ENCODE measurements around the gene FIBP. TPM values are rescaled to one million over a fixed set of nuclear protein-coding genes. Genes with fewer than 3 reads are reported as not detected.
"Not testable (repeated sequence)": the region's sequence is repeated elsewhere in the genome, so short reads cannot be mapped to it uniquely, and the experiment has no call there.

The FIBP gene
- total RNA-seq, 1 donor from 2014 or later: 145 TPM

DNA sequence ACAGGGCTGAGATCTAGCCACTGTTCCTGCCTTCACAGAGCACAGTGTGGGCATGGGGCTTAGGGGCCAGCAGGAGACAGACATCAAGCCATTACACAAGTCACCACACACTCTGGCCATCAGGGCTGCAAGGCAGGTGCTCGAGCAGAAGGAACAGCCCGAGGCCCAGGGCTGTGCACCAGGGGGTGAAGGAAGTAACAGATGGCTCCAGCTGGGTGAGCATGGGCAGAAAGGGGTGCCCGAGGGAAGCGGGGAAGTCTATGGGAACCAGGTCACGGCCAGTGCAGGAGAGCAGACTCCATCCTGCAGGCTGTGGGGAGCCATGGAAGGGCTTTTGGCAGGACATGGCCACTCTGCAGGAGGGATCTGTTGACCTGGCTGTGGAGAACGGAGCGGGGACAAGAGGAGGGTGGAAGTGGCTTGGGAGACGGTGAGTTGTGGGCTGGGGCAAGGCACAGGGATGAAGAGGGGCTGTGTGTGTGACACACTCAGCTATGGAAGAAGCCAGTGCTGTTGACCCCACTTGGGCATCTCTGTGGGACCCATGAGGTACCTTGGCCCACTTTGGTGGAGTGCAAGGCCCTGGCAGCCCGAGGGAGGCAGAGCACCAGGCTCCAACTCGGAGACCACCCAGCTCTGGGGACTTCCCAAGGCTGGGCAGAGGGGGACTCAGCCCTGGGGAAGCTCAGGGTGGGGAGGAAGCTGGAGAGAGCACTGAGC lies 27.0 kb upstream of the FIBP start:
- no peak for DNase-seq (ENCODE audit: low read depth in 2 of 2)

DNA sequence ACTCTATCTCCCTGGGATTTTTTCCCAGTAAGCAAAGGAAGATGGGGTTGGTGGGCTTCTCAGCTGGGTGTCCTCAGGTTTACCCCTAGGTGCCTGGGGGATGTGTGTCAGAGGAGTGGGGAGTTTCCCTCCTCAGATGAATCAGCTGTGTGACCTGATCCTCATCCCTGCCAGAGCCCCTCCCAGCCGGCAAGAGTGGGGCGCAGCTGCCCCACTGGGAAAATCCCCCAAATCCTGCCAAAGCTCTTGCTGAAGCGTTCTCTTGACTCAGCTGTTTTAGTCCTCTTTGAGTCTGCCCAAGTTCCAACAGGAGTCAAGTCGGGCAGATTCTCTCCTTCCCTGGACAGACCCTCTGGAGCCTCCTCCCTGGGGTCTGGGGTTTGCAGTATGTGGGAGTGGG lies 24.6 kb upstream of the FIBP start:
- DNase-seq (ENCODE audit: low read depth in 2 of 2): peak in 1 of 2 donors; percentile 81

DNA sequence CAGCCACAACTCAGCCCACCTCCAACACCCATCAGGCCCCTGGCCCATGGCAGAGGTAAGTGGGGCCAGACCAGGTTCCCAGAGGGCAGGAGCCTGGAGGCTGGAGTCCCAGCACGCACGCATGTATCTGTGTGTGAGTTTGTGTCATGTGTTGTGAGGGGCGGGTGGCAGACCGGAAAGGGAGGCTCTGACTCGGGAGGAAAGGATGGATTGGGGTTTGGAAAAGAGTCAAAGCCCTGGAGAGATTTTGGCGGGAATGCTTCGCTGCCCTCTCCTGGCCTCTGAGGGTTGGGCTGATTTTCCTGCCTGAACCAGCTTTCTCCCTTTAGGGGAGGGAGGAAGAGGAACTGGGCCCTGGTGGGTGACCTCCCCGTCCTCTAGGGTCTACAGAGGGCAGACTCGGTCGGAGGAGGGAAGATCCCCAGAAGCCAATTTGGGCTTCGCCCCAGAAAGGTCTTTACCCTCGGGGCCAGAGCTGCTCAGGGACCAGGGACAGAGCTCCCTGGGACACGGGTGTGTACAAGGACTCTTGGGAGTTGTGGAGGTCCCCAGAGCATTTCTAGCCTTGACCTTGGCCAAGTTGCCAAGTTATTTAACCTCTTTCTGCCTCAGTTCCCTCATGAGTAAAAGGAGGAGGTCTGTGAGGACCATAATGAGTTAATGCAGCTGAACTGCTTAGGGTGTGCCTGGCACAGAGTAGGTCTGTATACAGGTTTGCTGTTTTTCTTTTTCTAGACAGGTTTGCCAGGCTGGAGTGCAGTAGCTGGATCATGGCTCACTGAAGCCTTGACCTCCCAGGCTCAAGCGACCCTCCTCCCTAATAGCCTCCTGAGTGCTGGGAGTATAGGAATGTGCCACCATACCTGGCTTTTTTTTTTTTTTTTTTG lies 23.7 kb upstream of the FIBP start:
- peak; percentile 61 to 72 for DNase-seq (ENCODE audit: low read depth in 2 of 2)

DNA sequence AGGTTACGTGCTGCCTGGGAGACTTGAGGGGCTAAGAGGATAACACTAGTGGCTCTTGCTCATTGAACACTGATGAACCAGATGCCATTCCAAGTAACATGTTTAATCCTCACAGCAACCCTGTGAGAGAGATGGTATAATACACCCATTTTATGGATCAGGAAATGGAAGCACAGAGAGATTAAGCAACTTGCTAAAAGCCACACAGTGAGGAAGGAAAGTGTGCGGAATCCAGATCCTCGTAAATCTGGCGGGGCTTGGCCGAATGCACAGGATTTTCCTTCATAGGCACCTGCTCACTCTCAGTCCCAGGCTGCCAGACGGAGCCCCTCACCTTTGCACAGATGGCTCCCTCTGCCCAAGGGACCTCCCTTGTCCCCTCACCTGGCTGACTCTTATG lies 19.6 kb upstream of the FIBP start:
- no peak for DNase-seq (ENCODE audit: low read depth in 2 of 2)

DNA sequence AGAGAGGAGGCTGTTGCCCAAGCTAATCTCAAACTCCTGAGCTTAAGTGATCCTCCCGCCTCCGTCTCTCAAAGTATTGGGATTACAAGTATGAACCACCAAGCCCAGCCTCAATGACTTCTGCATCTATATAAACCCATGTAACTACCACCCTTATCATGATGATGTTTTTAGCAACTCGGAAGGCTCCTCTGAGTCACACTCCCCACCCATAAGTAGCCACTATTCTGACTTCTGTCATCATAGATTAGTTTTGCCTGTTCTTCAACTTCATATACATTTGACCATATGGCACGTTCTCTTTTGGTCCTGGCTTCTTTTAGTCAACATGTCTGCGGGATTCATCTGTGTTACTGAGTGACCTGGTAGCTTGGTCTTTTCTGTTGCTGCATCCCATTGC lies 18.3 kb upstream of the FIBP start:
- DNase-seq (ENCODE audit: low read depth in 2 of 2): no peak

DNA sequence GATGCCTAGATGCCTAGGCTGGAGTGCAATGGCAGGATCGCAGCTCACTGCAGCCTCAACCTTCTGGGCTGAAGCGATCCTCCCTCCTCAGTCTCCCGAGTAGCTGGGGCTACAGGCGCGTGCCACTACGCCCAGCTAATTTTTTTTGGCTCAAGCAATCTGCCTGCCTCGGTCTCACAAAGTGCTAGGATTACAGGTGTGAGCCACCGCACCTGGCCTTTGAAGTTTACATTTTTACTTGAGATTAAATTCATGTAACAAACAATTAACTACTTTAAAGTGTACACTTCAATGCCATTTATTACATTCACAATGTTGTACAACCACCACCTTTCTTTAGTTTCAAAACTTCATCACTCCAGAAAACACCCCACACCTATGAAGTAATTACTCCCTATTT lies 15.4 kb upstream of the FIBP start:
- no peak for DNase-seq (ENCODE audit: low read depth in 2 of 2)

DNA sequence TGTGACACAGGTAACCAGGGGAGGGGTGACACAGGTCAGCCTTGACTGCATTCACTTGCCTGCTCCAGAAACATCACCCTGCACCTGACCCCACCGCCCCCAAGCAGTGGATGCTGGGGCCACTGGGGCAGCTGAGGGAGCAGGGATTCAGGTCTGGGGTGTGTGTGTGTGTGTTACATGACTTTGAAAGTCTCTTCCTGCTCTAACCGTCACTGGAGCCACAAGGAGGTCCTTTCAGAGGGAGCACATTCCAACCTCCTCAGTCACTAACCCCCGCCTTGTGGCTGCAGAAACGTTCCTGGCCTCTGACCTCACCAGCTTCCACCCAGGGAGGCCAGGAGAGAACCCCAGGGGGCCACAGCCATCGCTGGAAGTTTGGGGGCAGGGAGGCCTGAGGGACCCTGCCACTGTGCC lies 14.8 kb upstream of the FIBP start:
- DNase-seq (ENCODE audit: low read depth in 2 of 2): peak in 1 of 2 donors; percentile 49

DNA sequence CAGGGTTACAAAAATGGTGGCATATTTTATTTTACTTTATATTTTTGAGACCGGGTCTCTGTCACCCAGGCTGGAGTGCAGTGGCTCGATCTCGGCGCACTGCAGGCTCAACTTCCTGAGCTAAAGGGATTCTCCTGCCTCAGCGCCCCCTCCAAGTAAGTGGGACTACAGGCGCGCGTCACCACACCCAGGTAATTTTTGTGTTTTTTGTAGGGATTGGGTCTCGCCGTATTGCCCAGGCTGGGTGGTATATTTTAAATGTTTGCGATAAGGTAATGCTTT lies 12.6 kb upstream of the FIBP start:
- DNase-seq (ENCODE audit: low read depth in 2 of 2): no peak

DNA sequence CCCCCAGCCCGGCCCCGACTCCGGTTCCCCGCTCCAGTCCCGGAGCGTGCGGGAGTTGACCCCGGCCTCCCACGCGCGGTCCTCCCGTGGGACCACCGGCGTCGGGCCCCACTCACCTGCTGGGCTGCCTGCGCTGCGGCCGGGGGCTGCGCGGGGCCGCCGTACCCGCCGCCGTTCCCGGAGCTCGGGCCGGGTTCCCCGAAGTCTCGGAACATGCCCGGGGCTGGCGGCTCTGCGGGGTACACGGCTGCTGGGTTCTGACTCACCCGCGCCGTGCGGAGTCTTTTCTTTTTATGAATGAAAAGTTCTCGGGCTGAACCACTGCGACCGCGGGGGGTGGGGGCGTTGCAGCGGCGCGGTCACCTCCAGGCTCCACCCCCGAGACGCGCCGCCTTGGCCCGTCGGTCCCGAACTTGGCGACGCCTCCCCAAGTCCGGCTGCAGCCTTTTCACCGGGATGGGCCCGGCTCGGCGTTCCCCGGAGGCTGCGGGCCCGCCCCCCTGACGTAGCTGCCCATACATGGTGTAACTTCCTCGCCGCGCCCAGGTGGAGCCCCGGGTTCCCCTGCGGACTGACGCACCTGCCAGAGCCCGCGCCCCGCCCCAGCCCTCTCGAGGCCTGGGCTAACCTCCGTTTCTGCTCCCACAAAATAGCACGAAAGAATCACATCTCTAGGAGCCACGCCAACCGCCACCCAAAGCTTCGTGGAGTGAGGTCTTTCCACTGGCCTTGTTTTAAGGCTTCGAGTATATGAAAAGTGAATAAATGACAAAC lies 12.0 kb upstream of the FIBP start, which contains the start of gene FOSL1:
Gene FOSL1 (minus strand): TSS at position 264 of the 774 bp plus-strand sequence. CDS start 49 bp downstream, at position 215.
- peak; percentile 78 to 97 for DNase-seq (ENCODE audit: low read depth in 2 of 2)

DNA sequence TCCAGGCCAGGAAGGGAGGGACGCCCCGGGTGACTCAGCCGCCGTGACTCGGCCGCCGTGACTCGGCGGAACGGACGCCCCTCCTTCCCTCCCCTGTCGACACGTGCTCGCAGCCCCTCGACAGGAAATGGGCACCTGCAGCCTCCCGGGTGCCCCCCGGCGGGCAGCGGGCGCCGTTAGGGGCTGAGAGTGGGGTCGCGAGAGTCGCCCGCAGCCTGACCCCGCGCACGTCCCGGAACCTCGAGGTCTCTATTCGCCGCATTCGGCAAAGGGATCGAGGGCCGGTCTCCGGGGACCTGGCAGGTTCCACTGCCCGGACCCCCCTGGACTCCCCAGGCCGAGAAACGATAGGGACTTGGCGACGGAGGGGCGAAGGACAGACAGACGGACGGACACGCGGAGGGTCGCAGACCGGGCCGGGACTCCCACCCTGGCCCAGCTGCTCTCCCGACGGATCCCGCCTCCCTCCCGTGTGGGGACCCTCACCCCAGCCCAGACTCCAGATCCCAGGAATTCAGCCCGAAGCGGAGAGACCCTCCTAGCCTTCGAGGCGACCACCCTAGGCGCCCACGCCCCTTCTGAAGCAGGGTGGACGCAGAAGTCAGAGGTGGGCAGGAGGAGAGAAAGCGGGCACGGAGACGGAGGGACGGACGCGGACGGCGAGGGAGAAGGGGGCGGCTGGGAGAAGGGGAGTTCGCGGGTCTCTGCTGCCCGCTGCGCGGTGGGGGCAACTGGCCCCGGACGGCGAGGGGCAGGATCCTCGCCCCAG lies 11.3 kb upstream of the FIBP start:
- peak; percentile 76 to 86 for DNase-seq (ENCODE audit: low read depth in 2 of 2)

DNA sequence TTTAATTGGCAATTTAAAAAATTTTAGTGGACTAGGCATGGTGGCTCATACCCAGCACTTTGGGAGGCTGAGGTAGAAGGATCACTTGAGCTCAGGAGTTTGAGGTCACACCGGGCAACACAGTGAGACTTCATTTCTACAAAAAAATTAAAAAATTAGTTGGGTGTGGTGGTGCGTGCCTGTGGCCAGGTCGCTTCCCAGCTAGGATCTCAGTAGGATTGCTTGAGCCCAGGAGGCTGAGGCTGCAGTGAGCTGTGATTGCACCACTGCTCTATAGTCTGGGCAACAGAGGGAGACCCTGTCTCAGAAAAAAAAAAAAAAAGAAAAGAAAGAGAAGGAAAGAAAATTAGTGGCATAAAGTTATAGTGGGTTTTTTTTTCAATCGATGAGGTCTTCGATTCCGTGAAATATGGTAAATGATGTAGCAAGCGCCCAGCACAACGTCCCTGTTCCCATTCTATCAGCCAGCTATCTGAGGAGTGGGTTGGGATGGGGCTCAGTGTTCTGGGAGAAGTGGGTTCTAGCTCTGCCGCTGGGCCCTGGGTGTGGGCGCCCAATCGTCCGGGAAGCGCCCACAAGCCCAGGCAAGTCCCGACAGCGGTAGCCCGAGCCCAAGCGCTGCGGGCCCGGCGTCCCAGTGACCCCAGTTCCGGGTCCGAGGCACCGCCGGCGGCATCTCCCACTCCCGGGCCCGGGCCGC lies 10.5 kb upstream of the FIBP start:
- no peak for DNase-seq (ENCODE audit: low read depth in 2 of 2)

DNA sequence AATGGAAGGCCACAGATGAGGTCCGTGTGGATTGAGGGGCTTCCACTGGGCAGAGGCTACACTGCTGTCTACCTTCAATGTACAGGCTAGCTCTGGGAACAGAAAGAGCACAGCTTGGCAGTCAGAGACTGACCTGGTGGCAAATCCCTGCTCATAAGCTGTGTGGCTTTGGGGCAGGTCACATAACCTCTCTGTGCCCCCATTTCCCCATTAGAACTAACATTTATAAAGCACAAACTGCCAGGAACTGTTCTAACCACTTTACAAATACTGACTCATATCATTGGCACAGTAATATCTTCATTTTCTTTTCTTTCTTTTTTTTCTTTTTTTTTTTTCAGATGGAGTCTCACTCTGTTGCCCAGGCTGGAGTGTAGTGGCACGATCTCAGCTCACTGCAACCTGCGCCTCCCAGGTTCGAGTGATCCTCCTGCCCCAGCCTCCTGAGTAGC lies 8.8 kb upstream of the FIBP start:
- DNase-seq (ENCODE audit: low read depth in 2 of 2): no peak

DNA sequence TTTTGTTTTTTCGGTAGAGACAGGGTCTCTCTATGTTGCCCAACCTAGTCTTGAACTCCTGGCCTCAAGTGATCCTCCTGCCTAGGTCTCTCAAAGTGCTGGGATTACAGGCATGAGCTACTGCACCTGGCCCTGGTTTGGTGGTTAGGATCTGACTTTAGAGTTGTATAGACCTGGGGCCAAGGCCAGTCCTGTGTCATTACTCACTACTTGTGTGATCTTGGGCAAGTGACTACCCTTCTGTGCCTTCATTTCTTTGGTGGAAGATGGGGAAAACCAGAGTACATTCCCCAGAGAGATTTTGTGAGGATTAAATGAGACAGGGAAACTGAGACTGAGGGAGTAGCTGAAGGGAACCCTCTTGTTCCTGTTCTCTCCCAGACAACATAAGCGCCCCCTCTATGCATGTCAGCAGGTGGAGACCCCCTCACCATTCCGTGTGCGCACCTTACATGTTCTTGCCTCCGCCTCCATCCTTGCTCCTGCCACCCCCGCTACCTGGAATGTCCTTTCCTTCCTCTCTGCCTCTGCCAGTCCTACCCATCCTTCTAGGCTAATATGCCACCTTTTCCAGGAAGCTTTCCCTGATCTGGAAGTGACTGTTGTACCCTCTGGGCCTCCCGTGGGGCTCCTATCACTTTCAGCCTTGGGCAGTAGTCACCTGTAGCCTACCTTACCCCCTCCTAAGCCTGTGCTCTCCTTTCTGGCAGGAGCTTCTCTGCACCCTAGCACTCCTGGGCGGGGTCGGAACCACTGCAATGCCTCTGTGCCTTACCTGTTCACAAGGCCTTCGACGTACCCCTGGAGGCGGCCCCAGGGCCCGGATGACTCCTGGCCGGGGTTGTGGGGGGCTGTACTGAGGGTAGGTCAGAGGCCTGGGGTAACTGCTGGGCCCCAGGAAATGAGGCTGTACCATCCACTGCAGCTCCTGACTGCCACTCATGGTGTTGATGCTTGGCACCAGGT lies 8.0 kb upstream of the FIBP start:
- no peak for DNase-seq (ENCODE audit: low read depth in 2 of 2)

DNA sequence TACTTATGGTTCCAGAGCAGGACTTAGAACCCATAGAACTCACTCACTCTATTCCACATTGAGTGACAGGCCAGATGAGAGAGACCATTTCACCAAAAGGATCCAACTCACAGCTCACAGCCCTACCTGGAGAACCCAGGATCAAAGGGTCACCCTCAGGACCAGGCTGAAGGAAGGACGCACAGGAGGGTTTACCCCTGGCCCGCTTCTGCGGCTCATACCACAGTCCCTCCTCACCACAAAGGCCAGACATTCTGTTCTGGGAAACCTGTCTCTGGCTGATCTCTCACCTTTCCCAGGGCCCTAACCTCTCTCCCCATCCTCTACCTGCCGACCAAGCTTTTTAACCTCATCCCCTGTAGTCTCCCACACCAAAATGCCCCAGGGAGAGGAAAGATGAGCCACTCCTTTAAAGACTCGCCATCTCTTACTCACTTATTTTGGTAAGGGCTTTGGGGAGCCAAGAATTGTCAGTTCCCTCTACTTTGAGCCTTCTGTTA lies 7.3 kb upstream of the FIBP start:
- DNase-seq (ENCODE audit: low read depth in 2 of 2): no peak

DNA sequence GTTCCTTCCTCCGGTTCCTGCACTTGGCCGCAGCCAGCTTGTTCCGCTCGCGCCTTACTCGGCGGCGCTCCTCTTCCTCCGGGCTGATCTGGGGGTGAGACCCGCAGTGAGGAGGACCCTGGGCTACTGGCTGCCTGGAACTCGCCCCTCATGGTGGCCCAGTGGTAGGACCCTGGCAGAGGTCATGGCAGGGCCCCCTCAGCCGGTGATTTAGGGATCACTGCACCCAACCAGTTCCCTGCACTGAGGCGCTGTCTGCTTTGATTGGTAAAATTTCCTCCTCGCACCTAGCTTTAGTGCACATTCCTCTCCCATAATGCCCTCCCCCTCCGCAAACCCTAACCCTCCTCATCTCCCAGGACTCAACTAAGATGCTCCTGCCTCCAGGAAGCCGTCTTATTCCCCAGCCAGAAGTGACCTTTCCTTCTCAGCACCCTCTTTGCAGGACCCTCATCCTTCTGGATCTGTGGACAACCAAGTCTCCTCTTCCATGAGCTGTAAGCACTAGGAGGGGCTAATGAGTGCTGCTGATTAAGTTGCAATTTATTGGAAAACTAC lies 5.8 kb upstream of the FIBP start:
- DNase-seq (ENCODE audit: low read depth in 2 of 2): peak in 1 of 2 donors; percentile 66

DNA sequence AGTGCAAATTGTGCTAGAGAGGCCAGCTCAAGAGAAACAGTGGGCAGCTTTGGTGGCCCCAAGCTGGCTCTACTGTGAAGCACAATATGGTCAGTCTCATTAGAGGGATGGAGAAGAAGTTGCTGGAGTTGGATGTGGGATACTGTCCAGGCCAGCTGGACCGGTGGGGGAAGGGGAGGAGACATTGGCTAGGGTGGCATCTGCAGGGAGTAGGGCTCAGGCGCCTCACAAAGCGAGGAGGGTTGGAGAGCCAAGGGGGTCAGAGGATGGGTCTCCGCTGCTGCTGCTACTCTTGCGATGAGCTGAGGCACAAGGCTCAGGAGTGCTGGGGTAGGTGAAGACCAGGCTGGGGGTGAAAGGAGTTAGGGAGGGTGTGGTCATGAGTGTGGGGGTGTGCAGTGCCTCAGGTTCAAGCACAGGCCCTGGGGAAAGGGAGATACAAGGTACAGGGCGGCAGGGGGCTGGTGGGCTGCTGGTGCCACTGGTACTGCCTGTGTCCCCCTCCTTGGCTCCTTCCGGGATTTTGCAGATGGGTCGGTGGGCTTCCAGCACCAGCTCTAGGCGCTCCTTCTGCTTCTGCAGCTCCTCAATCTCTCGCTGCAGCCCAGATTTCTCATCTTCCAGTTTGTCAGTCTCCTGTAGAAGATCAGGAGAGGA lies 4.5 kb upstream of the FIBP start:
- no peak for DNase-seq (ENCODE audit: low read depth in 2 of 2)

DNA sequence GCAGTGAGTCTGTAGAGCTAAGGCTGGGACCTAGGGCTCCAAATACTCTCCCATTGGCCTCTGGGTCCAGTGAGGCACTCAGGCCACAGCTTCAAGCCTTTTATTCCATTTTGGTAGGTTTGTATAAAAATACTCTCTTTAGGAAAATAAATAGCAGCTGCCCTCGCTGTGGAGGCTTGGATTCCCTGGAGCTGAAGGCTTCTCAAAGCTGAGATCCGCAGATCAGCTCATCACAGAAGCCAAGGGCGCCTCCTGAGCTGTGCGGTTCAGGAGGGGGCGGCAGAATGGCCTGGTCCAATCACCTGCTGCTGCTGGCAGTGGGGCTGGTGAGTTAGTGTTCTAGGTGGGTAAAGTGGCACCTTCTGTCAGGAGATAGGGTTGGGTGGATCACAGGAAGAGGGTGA lies 3.9 kb upstream of the FIBP start:
- DNase-seq (ENCODE audit: low read depth in 2 of 2): not testable (repeated sequence)

Data from lung microvascular endothelial cell (primary cell).